ENCODE measurements around the gene HNRNPF.

DNA sequence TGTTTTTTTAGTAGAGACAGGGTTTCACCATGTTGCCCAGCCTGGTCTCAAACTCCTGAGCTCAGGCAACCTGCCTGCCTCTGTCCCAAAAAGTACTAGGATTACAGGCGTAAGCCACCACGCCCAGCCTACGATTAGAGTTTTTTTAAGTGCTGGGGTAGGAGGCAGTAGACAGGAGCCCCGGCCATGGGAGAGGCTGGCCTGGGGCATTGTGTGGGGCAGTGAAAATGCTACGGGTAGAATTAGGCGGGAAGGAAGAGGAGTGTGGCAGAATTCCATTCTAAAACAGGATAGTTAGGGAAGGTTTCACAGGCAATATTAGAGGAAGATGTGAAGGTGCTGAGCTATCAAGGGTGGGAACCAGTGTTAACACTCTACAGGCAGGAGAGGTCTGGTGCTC, 68.9 kb downstream of the HNRNPF start:
- no peak for TF ChIP-seq EZH2phosphoT487 (IDR thresholded peaks at IDR 0.05; ENCODE audit: borderline replicate concordance, low read length)
- TF ChIP-seq, protein P1, sequence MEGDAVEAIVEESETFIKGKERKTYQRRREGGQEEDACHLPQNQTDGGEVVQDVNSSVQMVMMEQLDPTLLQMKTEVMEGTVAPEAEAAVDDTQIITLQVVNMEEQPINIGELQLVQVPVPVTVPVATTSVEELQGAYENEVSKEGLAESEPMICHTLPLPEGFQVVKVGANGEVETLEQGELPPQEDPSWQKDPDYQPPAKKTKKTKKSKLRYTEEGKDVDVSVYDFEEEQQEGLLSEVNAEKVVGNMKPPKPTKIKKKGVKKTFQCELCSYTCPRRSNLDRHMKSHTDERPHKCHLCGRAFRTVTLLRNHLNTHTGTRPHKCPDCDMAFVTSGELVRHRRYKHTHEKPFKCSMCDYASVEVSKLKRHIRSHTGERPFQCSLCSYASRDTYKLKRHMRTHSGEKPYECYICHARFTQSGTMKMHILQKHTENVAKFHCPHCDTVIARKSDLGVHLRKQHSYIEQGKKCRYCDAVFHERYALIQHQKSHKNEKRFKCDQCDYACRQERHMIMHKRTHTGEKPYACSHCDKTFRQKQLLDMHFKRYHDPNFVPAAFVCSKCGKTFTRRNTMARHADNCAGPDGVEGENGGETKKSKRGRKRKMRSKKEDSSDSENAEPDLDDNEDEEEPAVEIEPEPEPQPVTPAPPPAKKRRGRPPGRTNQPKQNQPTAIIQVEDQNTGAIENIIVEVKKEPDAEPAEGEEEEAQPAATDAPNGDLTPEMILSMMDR (IDR thresholded peaks at IDR 0.05; ENCODE audit: low read depth, low read length, poor library complexity, severe bottlenecking), result no peak

Data from DOHH2 (cell line).